H1 (cell line): Measurements from ENCODE around the gene RAB1A. TPM values are rescaled to one million over a fixed set of nuclear protein-coding genes. Genes with fewer than 3 reads are reported as not detected.

Source experiments
- BACH1 ChIP-seq: IDR thresholded peaks from 2 replicates; pipeline ENCODE4 v1.6.1; 2012; ENCODE audit warnings: low read length, improper control_type of control experiment
- BRCA1 ChIP-seq: IDR thresholded peaks from 2 replicates; pipeline ENCODE4 v1.6.1; 2012; ENCODE audit warnings: low read depth, low read length, improper control_type of control experiment
- CBX5 ChIP-seq: fragments of 300-800, 300-1000 bp; sonication (generic); IDR thresholded peaks from 2 replicates; pipeline ENCODE4 v1.7.1; 2016; ENCODE audit warnings: antibody characterized with exemption, low read length, low read depth
- CBX8 ChIP-seq: fragments of 300-800, 300-1000 bp; sonication (generic); IDR thresholded peaks from 2 replicates; pipeline ENCODE4 v1.7.1; 2016; ENCODE audit warnings: low read depth, low read length, borderline replicate concordance
- CEBPB ChIP-seq: IDR thresholded peaks from 2 replicates; pipeline ENCODE4 v1.6.1; 2012; ENCODE audit warnings: low read depth, low read length
- CREB1 ChIP-seq: IDR thresholded peaks from 2 replicates; pipeline ENCODE4 v1.6.1; 2012; ENCODE audit warnings: inconsistent platforms
- GABPA ChIP-seq: IDR thresholded peaks from 2 replicates; pipeline ENCODE4 v1.6.1; 2011; ENCODE audit warnings: mild to moderate bottlenecking, low read length, moderate library complexity, borderline replicate concordance; ENCODE audit not compliant: insufficient read depth
- JUN ChIP-seq: IDR thresholded peaks from 2 replicates; pipeline ENCODE4 v1.6.1; 2011; ENCODE audit warnings: low read depth, mild to moderate bottlenecking, improper control_type of control experiment, low read length
- JUND ChIP-seq: IDR thresholded peaks from 2 replicates; pipeline ENCODE4 v1.6.1; 2011; ENCODE audit warnings: mild to moderate bottlenecking, improper control_type of control experiment, low read length
- KDM1A ChIP-seq: fragments of 200-600, 300-600 bp; sonication (generic); IDR thresholded peaks from 2 replicates; pipeline ENCODE4 v1.7.1; 2016; ENCODE audit warnings: mild to moderate bottlenecking, low read length, borderline replicate concordance
- MAFK ChIP-seq: IDR thresholded peaks from 2 replicates; pipeline ENCODE4 v1.6.1; 2012; ENCODE audit warnings: low read depth, mild to moderate bottlenecking, improper control_type of control experiment, low read length
- MAX ChIP-seq: IDR thresholded peaks from 2 replicates; pipeline ENCODE4 v1.6.1; 2012; ENCODE audit warnings: inconsistent platforms
- PHF8 ChIP-seq: fragments of 200-600 bp; sonication (generic); conservative IDR thresholded peaks from 2 replicates; pipeline ENCODE4 v1.7.1; 2012; ENCODE audit warnings: low read depth, mild to moderate bottlenecking, inconsistent platforms, low read length, moderate library complexity
- POLR2AphosphoS5 ChIP-seq: IDR thresholded peaks from 2 replicates; pipeline ENCODE4 v1.6.1; 2011; ENCODE audit warnings: low read depth, low read length
- POU5F1 ChIP-seq: IDR thresholded peaks from 2 replicates; pipeline ENCODE4 v1.6.1; 2011; ENCODE audit warnings: low read depth, mild to moderate bottlenecking, low read length, moderate library complexity
- RFX5 ChIP-seq: IDR thresholded peaks from 2 replicates; pipeline ENCODE4 v1.6.1; 2011; ENCODE audit warnings: low read depth, low read length, improper control_type of control experiment, borderline replicate concordance
- RXRA ChIP-seq: IDR thresholded peaks from 2 replicates; pipeline ENCODE4 v1.6.1; 2011; ENCODE audit warnings: low read depth, mild to moderate bottlenecking, low read length, moderate library complexity; ENCODE audit not compliant: insufficient read depth
- SAP30 ChIP-seq: fragments of 300-600 bp; sonication (generic); IDR thresholded peaks from 2 replicates; pipeline ENCODE4 v1.7.1; 2012; ENCODE audit warnings: low read length, moderate library complexity, mild to moderate bottlenecking, inconsistent platforms; ENCODE audit not compliant: insufficient read depth, insufficient replicate concordance
- SIX5 ChIP-seq: IDR thresholded peaks from 2 replicates; pipeline ENCODE4 v1.6.1; 2011; ENCODE audit warnings: mild to moderate bottlenecking, low read depth, low read length
- SP1 ChIP-seq: IDR thresholded peaks from 2 replicates; pipeline ENCODE4 v1.6.1; 2011; ENCODE audit warnings: low read depth, low read length
- SRF ChIP-seq: IDR thresholded peaks from 2 replicates; pipeline ENCODE4 v1.6.1; 2011; ENCODE audit warnings: mild to moderate bottlenecking, low read depth, low read length, moderate library complexity
- TAF1 ChIP-seq: IDR thresholded peaks from 2 replicates; pipeline ENCODE4 v1.6.1; 2011; ENCODE audit warnings: mild to moderate bottlenecking, low read depth, low read length
- TAF7 ChIP-seq: optimal IDR thresholded peaks from 2 replicates; pipeline ENCODE3; 2011; ENCODE audit warnings: low read depth, mild to moderate bottlenecking, inconsistent platforms, low read length, moderate library complexity, borderline replicate concordance
- TCF12 ChIP-seq: IDR thresholded peaks from 2 replicates; pipeline ENCODE4 v1.6.1; 2011; ENCODE audit warnings: low read depth, mild to moderate bottlenecking, low read length
- YY1 ChIP-seq: IDR thresholded peaks from 2 replicates; pipeline ENCODE4 v1.6.1; 2011; ENCODE audit warnings: low read depth, mild to moderate bottlenecking, low read length
- ZNF274 ChIP-seq: IDR thresholded peaks from 2 replicates; pipeline ENCODE4 v1.7.0; 2012; ENCODE audit warnings: low read length, borderline replicate concordance; ENCODE audit errors: extremely low read depth
- polyA plus RNA-seq, 7 experiments: library from polyadenylated mRNA; depleted of rRNA in 3 of 7; stranded (reverse) in 5 of 7; unstranded in 2 of 7; fragments of >200 nt in 5 of 7; fragments of 200-250 nt in 2 of 7; gene quantifications; 1 replicate in 5 of 7; 2 replicates in 1 of 7; 4 replicates in 1 of 7; pipeline versions ENCODE4 v1.2.1 to v1.2.3, GENCODE V29; 2011 to 2013; ENCODE audit warnings: missing spikeins in 2 of 7, mixed read lengths in 2 of 7
- total RNA-seq: library from RNA; stranded (reverse); fragmentation: NEBNext Ultra II Directional; extraction: Animal tissue kit (Norgen Biotek cat#: 25700); gene quantifications from 2 replicates; pipeline ENCODE4 v1.2.1, GENCODE V29; 2021

Gene RAB1A
- total and polyA plus RNA-seq, 2 of the 8 experiments (the other 6 are each of a cell fraction or from before 2014, with no cell fraction given): 77.9 to 120 TPM

- TF ChIP-seq SAP30: no peak
- peak; percentile 98 for TF ChIP-seq YY1
- TF ChIP-seq CREB1: peak; percentile 94
- no peak for TF ChIP-seq KDM1A
- no peak for TF ChIP-seq BRCA1
- no peak for TF ChIP-seq POU5F1
- no peak for TF ChIP-seq TCF12
- no peak for TF ChIP-seq MAFK
- no peak for TF ChIP-seq SP1
- TF ChIP-seq CEBPB: no peak
- peak; percentile 22; the same call in 1 of the 2 replicates for TF ChIP-seq BACH1
- no peak for TF ChIP-seq RXRA
- TF ChIP-seq POLR2AphosphoS5: peak; percentile 65
- no peak for TF ChIP-seq CBX8
- peak; percentile 40 for TF ChIP-seq TAF7
- no peak for TF ChIP-seq CBX5
- peak; percentile 84 for TF ChIP-seq MAX
- TF ChIP-seq SRF: no peak
- peak; percentile 80 for TF ChIP-seq JUND
- no peak for TF ChIP-seq RFX5
- no peak for TF ChIP-seq ZNF274
- peak; percentile 80 for TF ChIP-seq SIX5
- TF ChIP-seq TAF1: peak; percentile 81
- TF ChIP-seq JUN: no peak
- no peak for TF ChIP-seq GABPA
- peak; percentile 77 for TF ChIP-seq PHF8
Observed at GRCh38 chr2:65129826-65130663, at the start of gene RAB1A (continued).
